PFSK-1 (cell line): ENCODE measurements around the gene CELSR1.

Experiments used
- POLR2AphosphoS5 ChIP-seq: IDR thresholded peaks from 2 replicates; pipeline ENCODE4 v1.6.1; 2012; ENCODE audit warnings: low read depth, mild to moderate bottlenecking, control low read depth, low read length, moderate library complexity
- REST ChIP-seq, 2 experiments: IDR thresholded peaks; 2 replicates each; pipeline versions ENCODE4 v1.6.1 to v1.8.0; 2011 to 2012; ENCODE audit warnings: low read depth in 2 of 2, low read length in 2 of 2, control low read depth in 1 of 2, inconsistent platforms in 1 of 2, mild to moderate bottlenecking in 1 of 2, moderate library complexity in 1 of 2; ENCODE audit not compliant: insufficient read depth in 1 of 2
- TAF1 ChIP-seq: IDR thresholded peaks from 2 replicates; pipeline ENCODE4 v1.6.1; 2012; ENCODE audit warnings: low read length, control low read depth, borderline replicate concordance; ENCODE audit not compliant: insufficient read depth

- no peak for TF ChIP-seq POLR2AphosphoS5
- TF ChIP-seq TAF1 = no peak
- no peak for TF ChIP-seq REST (IDR thresholded peaks at IDR 0.05; ENCODE audit: insufficient read depth in 1 of 2, low read depth in 2 of 2, low read length in 2 of 2)
Observed at GRCh38 chr22:46395145-46395544, 142.3 kb downstream of the CELSR1 start.
